NOMO-1 (cell line): ENCODE data around the gene GTF3C5.
"Not testable (repeated sequence)": the region's sequence is repeated elsewhere in the genome, so short reads cannot be mapped to it uniquely, and the experiment has no call there.

Experiments
- DNase-seq, 2 experiments: peaks; one replicate each; lab custom pipeline; 2025; ENCODE audit not compliant: unreplicated experiment in 2 of 2; lab: John Stamatoyannopoulos, UW

The GTF3C5 gene

GRCh38 chr9:133026426-133026825 is 4.4 kb upstream of the GTF3C5 start:
- DNase-seq = no peak

GRCh38 chr9:133027134-133027533 is 3.7 kb upstream of the GTF3C5 start:
- DNase-seq = no peak

DNA sequence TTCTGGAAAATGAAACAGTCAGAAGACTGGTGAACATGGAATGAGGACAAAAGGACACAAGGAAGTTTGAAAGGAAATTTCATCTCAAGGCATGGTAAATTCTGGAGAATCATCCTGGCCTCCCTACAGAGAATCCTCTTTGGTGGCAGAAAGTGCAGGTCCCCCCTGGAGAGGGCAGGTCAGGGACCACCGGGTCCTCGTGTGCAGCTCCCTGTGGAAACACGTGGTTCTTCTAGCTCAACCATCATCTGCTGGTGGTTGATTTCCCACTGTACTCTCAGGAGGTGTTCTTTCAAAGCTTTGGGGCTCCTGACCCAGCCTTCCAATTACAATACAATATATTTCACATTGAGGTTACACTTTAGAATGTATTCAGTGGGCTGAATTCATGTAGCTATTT is 2.6 kb upstream of the GTF3C5 start:
- no peak for DNase-seq

DNA sequence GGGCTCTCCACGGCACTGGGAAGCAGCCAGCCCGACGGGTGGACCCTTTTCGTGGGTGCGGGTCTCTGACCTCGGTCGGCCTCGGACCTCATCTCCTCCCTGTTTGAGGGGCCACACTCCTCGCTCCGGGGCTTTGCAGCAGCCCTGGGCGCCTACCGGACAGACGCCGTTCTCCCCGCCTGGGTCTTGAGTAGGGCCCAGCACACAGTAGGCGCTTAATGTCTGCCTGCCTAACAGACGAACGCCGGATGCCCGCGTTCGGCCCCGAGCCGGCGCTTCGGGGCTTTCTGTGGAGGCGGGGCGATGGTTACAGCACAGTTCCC is 842 bp upstream of the GTF3C5 start:
- DNase-seq = no peak

DNA sequence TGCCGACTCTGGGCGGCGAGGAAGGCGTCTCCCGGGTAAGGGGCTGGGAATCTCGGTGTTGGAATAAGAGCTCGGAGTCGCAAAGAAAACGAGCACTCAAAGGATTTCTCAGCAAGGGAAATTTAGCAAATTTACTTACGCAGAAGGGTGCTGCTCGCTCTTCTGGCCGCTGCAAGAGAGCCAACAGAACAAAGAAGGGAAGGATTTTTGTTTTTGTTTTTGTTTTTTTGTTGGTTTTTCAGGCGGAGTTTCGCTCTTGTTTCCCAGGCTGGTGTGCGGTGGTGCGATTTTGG is 279 bp downstream of the GTF3C5 start:
- no peak for DNase-seq

- DNase-seq = no peak
Measured at GRCh38 chr9:133031496-133031911, 707 bp downstream of the GTF3C5 start.

DNA sequence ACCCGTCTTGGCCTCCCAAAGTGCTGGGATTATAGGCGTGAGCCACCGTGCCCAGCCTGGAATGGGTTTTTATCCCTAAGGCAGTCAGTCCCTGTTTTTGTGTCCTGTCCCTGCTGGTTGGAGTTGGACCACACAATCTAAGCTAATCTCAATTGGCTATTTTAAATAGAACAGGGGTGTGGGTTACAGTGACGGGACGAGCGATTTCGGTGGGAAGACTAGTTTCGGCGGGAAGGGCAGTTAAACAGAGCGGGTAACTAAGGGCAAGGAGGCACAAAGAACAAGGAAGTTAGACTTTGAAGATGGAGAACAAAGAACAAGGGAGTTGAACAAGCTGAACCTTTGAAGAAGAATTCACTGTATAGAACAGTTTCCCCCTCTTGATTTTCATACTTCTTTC is 1.4 kb downstream of the GTF3C5 start:
- DNase-seq = no peak

DNA sequence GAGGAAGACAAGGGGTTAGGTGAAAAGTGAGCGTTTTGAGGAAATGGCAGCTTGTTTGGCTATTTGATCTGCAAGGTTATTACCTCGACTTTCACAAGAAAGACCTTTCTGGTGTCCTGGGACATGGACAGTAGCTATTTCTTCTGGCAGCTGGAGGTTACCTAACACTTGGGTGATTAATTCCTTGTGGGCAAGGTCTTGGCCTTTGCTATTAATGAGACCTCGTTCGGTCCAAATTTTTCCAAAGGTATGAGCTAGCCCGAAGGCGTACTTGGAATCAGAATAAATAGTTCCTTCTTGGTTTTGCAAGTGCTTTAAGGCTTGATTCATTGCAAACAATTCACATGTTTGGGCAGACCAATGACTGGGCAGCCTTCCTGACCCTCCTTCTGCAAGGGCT is 4.9 kb downstream of the GTF3C5 start:
- peak in 1 of 2 experiments; percentile 16 for DNase-seq

- DNase-seq = no peak
Measured at GRCh38 chr9:133037775-133038515, 7.1 kb downstream of the GTF3C5 start.

DNA sequence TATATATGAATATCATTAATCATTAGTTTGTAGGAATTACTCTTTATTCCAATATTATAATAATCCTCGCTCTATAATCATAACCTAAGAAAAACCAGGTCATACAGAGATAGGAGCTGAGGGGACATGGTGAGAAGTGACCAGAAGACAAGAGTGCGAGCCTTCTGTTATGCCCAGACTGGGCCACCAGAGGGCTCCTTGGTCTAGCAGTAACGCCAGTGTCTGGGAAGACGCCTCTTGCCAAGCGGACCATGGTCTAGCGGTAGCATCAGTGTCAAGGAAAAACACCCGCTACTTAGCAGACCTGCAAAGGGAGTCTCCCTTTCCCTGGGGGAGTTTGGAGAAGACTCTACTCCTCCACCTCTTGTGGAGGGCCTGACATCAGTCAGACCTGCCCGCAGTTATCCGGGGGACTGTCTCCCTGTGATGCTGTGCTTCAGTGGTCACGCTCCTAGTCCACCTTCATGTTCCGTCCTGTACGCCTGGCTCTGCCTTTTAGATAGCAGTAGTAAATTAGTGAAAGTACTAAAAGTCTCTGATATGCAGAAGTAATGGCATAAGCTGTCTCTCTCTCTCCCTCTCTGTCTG is 10.2 kb downstream of the GTF3C5 start:
- not testable (repeated sequence) for DNase-seq

DNA sequence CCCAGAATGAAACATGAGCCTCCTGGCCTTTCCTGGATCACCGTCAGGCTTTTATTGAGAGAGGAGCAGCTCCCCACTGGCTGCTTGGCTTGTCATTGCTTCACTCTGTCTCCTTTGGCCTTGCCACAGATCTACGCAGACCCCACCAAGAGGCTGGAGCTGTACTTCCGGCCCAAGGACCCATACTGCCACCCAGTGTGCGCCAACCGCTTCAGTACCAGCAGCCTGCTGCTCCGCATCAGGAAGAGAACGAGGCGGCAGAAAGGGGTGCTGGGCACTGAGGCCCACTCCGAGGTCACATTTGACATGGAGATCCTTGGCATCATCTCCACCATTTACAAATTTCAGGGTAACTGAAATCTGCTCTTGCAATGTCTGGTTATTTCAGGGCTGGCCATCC is 11.2 kb downstream of the GTF3C5 start:
- no peak for DNase-seq

GRCh38 chr9:133042676-133043075 is 11.9 kb downstream of the GTF3C5 start:
- DNase-seq = no peak

DNA sequence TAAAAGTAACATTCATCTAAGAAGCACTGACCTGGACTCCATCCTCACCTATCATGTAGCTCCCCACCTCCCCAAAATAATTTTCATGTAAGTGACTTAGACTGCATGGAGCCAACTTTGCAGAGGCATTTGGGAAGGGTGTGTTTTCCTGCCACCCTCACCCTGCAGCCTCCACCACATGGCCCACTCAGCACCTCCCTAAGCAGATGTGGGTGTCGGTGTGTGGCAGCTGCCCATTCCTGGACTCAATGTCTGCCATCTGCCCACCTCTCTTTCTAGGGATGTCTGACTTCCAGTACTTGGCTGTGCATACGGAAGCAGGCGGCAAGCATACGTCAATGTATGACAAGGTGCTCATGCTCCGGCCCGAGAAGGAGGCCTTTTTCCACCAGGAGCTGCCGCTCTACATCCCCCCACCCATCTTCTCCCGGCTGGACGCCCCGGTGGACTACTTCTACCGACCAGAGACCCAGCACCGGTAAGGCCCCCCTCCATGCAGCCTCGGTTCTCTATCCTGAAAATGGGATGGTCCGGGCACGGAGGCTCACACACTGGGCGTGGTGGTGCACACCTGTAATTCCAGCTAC is 12.7 kb downstream of the GTF3C5 start:
- no peak for DNase-seq

GRCh38 chr9:133044125-133044524 is 13.3 kb downstream of the GTF3C5 start:
- no peak for DNase-seq

DNA sequence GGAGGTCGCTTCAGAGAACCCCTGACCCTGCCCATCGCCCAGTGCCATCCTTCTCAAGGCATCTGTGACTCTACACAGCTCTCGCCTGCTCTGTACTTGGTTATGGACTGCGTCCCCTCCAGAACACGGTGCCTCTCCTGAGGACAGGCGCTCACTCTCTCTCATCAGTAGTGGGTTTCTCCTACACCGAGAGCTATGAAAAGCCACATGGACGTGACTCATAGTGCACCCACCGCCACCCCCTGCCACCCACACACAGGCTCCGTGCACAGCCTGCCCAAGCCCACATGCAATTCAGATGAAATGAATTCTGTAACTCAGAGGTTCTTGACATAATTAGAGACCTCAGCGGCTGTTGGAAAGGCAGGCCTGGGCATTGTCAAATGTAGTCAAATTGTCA is 13.9 kb downstream of the GTF3C5 start:
- no peak for DNase-seq

DNA sequence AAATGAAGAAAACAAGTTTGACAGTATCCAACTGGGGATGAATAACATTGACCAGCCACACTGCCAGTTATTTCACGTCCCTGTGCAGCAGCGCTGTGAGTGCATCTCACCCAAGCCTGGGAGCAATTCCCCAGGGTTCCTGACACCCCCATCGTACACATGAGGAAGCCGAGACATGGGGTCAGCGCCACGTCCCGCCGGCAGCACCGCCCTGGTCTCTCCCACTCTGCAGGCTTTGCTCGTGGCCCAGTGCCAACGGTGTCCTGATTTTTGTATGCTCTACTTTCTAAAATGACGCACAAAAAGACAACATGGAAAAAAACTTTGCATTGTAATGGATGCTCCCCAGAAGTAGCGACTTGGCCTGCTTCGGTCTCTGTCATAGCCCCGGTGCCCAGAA is 14.3 kb downstream of the GTF3C5 start:
- DNase-seq = no peak

GRCh38 chr9:133046196-133046899 is 15.6 kb downstream of the GTF3C5 start:
- DNase-seq = no peak

DNA sequence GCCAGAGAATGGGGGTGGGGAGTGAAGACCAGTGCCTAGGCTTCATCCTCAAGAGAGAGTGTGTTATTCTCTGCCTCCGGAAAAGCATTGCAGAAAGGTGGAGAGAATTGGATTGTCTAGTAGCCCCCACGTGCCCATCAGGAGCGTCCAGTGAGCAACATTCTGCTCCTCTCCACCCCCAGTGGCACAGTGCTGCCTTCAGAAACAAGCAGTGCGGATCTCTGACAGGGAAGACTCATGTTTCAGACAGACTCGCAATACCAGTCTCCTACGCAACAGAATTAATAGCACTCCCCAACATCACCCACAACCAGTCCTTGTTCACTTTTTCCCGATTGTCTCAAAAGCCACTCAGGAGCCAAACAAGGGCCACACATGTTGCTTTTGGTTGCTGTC is 16.1 kb downstream of the GTF3C5 start:
- DNase-seq = no peak

DNA sequence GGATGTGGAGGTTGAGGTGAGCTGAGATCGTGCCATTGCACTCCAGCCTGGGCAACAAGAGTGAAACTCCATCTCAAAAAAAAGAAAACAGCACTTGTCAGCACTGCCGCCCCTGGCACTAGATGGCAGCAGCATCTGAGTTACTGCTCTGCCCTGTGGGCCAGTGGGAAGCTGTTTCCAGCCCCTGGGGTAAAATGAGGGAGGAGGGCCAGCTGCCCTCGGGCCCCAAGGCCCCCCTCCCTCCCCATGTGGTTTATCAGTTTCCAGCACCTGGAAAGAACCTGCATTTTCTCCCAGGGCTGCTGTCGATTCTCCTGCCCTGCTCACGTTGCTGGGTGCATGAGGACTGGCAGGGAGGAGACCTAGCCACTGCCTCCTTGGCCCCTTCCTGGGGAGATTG is 17.8 kb downstream of the GTF3C5 start:
- no peak for DNase-seq

GRCh38 chr9:133049043-133049442 is 18.2 kb downstream of the GTF3C5 start:
- DNase-seq = no peak

GRCh38 chr9:133050142-133050541 is 19.3 kb downstream of the GTF3C5 start:
- DNase-seq = no peak

DNA sequence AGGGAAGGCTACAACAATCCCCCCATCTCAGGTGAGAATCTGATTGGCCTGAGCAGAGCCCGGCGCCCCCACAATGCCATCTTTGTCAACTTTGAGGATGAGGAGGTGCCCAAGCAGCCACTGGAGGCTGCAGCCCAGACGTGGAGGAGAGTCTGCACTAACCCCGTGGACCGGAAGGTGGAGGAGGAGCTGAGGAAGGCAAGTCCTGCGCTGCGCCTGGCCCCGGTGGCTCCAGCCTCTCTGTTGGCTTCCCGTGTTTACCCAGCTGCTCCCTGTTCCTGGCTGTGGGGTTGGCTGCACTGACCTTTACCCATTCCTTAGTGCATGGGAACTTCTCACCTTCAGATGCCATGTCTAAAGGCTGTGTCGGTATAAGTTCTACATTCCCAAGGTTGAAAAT is 20.0 kb downstream of the GTF3C5 start:
- no peak for DNase-seq
